ENCODE results near the gene LSP1.

The LSP1 gene

DNA sequence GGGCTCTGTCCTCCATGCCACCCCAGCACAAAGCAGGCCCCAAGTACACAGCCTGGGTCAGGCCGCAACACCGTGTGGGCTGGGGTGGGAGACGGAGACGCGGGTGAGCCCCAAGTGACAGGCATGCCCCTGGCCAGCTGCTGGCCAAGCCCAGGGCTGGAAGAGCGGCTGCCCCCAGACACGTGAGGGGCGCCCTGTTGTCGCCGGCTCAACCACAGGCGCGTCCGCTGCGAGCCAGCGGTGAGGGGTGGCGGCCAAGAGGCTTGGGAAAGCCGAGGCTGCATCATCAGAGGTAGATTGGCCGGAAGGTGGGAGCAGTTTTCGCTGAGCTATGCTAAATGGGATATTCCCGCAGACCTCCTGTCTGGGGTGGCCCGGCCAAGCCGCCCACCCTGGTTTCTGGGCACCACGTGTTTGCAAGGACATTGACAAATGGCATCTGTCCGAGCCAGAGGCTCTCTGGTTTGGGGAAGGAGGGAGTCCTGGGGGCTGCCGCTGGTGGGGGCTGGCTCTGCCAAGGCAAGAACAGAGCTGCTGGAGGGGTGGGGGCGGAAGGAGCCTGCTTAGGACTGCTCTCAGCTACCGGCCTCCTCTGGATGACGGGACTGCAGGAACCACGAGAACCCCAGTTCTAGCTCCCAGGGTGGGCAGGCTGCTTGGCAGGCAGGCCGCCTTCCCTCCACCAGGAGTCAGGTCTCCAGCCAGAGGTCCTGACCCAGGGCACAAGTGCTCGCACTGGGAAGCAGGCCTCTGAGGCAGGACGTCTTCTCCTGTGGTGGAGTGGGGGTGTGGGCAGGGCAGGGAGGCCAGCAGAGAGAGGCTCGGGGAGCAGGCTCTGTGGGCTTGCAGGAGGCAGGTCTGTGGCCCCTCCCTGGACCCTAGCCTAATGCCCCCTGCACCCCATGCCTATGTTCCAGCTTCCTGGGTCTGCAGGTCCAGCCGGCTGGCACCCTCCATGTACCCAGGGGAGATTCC, 38.3 kb downstream of the LSP1 start:
- no peak for DNase-seq (ENCODE audit: low read depth)

DNA sequence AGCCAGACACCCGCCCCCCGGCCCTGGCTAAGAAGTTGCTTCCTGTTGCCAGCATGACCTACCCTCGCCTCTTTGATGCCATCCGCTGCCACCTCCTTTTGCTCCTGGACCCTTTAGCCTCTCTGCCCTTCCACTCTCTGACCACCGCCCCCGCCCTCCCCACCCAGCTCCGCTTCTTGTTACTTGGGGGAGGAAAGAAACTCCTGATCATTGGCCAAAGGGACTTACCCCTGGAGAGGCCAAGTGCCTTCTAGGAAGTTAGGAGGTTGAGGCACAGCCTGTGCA, 38.9 kb downstream of the LSP1 start, which contains the start of gene PRR33:
Gene PRR33 (minus strand): TSS at position 65 of the 285 bp plus-strand sequence. CDS start 1,311 bp downstream, outside the sequence.
- no peak for DNase-seq (ENCODE audit: low read depth)

DNA sequence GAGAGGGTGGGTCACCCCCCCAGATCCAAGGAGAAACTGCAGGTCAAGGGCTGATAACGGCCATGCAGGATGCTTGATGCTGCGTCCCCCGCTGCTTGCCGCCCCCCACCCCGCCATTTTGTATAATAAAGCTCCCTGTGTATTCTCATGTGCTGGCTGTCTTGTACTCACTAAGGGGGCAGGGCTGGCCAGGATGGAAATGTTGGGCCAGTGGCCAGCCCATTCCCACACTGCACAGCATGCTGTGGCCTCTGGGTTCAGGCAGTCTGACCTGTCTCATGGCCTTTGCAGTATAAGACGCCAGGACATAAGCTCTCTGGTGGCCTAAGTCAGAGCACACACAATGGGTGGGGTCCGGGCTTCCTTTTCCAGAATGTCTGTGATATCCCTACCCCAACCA, 39.2 kb downstream of the LSP1 start:
- no peak for DNase-seq (ENCODE audit: low read depth)

DNA sequence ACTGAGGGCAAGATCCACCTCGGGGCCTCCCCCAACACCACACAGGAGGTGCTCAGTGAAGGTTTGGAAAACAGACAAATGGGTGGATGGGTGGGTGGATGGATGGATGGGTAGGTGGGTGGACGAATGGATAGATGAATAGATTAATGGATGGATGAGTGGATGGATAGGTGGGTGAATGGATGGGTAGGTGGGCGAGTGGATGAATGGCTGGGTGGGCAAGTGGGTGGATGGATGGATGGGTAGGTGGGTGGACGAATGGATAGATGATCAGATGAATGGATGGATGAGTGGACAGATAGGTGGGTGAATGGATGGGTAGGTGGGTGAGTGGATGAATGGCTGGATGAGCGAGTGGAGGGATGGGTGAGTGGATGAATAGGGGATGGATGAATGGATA, 39.7 kb downstream of the LSP1 start:
- no peak for DNase-seq (ENCODE audit: low read depth)

- no peak for DNase-seq (ENCODE audit: low read depth)
Observed at GRCh38 chr11:1893581-1894359, 40.9 kb downstream of the LSP1 start.

- DNase-seq (ENCODE audit: low read depth): no peak
Observed at GRCh38 chr11:1894759-1895158, 41.9 kb downstream of the LSP1 start.

GRCh38 chr11:1896468-1896867, 43.6 kb downstream of the LSP1 start:
- DNase-seq (ENCODE audit: low read depth): no peak

GRCh38 chr11:1896923-1897322, 44.0 kb downstream of the LSP1 start:
- DNase-seq (ENCODE audit: low read depth): no peak

DNA sequence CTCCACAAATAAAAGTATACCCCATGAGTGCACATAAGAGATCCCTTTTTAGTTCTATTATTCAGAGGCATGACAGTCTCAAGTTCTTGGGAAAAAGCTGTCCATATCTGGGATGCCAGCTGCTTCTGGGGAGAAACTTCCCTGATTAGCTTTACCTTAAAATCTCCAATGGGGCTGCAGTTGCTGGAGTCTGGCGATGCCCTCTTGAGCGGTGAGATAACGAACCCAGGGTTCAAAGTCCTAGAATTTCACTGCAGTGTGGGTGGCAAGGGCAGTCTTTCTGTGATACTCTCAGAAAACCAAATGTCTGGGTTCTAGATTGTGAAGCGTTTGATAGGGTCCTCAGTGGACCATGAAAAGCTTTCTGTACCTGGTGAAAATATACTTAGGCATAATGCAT, 46.2 kb downstream of the LSP1 start:
- DNase-seq (ENCODE audit: low read depth): no peak

DNA sequence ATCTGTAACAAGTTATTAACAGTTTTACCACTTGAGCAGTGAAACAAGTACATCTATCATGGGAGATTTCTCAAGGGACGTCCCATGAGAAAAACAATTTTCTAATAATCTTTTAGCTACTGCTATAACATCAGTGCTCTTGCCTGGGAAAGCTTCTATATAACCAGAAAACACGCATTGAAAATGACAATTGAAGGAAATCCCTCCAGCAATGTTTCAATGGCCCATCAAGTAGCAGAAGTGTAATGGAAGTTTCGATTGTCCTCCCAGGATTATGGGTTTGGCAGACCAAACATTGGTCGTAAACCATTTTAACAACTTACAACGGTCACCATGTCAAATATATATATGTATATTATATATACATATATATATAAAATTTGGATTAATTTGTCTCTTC, 46.8 kb downstream of the LSP1 start:
- no peak for DNase-seq (ENCODE audit: low read depth)

GRCh38 chr11:1906181-1906580, 53.3 kb downstream of the LSP1 start:
- DNase-seq (ENCODE audit: low read depth): no peak

DNA sequence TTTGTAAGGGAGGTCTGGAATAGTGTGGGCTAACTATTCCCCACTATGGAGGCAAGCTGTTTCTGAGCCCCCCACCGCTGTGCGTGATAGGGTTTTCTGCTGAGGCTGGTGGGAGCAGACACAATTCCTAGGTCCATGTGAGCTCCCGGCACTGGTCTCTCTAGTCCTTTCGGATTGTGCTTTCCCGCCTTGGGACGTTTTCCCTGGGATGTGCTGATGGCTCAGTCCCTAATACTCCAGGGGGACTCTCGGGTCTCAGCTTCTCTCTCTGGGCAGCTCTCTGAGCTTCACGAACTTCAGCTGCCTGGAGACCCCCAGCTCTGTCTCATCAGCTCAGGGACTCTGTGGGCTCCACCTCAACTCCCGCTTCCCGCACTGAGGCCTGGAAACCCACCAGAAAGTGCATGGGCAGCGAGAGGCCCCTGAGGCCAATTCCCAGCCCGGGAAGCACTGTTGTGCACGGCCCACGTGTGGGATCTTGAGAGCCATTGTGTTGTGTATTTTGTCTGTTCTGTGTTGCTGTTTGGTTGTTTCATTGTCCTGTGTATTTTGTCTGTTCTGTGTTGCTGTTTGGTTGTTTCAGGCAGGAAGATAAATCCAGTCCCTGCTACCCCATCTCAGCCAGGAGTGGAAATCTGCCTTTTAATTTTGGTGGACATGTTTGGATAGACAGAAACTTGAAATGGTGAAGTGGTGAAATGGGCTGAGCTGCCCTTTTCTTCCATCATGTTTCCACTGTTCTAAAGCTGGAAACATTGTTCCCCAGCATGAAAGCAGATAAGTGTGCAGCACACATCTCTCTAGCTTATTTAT, 53.9 kb downstream of the LSP1 start:
- DNase-seq (ENCODE audit: low read depth): no peak

DNA sequence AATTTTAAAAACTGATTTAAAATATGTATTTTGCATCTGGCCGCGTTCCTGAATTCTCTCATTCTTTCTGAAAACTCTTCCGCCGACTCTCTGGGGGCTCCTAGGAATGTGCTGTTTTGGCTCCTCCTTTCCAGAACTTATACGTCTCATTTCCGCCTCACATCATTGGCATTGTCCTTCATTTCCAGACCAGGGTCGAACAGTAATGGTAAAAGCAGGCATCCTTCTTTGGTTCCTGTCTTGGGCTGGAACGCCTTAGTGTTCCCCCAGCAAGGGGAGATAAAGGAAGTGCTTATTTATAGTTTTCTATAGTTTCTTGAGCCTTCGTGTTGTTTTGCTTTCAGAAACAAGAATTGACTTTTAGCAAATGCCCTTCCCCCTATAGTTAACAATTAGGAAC, 55.7 kb downstream of the LSP1 start:
- DNase-seq (ENCODE audit: low read depth): no peak

- no peak for DNase-seq (ENCODE audit: low read depth)
Observed at GRCh38 chr11:1909524-1909923, 56.6 kb downstream of the LSP1 start.

DNA sequence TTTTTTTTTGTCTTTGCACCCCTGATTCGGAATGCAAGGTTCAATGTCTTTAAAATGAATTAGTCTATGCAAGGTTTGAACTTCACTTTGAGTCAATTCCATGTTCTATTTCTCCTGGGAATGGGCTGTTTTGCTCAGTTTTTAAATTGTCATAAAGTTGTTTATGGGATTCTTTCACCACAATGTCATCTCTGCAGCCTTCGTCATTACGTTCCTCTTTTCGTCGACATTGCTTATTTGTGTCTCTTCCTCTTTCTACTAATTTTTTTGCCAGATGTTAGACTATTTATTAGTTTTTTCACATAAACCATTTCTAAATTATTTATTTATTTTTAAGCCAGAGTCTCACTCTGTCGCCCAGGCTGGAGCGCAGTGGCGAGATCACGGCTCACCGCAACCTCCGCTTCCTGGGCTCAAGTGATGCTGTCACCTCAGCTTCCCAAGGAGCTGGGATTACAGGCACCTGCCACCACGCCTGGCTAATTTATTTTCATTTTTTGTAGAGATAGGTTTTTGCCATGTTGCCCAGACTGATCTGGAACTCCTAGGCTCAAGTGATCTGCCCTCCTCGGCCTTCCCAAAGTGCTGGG, 59.5 kb downstream of the LSP1 start:
- DNase-seq (ENCODE audit: low read depth): no peak

DNA sequence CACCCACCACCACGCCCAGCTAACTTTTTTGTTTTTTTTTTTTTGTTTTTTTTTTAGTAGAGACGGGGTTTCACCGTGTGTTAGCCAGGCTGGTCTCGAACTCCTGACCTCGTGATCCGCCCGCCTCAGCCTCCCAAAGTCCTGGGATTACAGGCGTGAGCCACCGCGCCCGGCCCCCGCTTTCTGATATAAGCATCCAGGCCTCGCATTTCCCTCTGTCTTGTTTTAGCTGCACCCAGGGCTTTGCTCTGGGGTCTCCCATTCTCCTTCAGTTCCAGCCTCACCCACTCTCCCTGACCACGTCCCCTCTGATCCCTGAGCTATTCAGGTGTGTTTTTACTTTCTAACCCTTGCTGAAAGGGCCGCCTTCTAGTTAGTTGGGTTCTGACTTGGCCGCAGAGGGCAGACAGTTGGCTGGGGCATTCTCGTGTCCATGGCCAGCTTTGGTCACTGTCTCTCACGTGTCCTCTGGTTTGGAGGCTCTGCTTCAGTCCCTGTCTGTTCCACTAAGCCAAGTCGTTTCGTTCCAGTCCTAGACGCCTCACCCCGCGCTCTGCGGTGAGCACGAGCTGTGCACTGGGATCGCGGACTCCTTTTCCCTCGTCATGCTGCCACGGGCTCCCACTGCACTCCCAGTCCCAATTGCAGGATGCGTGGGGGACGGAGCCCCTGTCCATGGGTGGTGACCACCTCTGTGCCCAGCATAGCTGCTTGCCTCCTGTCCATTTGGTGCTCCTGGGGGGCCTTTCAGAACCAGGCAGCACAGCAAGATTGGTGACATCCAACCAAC, 60.6 kb downstream of the LSP1 start:
- DNase-seq (ENCODE audit: low read depth): no peak

DNA sequence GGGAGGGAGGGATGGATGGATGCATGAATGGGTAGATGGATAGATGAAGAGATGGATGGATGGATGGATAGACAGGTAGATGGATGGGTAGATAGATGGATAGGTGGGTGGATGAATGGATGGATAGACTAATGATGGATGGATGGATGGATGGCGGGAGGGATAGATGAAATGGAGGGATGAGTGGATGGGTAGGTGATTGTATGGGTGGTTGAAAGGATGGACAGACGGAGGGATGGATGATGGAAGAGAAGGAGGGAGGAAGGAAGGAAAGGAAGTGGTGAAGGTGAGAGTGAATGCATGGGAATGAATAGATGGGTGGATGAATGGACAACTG, 62.9 kb downstream of the LSP1 start:
- DNase-seq (ENCODE audit: low read depth): no peak

- DNase-seq (ENCODE audit: low read depth): no peak
Observed at GRCh38 chr11:1916132-1916985, 63.5 kb downstream of the LSP1 start.

DNA sequence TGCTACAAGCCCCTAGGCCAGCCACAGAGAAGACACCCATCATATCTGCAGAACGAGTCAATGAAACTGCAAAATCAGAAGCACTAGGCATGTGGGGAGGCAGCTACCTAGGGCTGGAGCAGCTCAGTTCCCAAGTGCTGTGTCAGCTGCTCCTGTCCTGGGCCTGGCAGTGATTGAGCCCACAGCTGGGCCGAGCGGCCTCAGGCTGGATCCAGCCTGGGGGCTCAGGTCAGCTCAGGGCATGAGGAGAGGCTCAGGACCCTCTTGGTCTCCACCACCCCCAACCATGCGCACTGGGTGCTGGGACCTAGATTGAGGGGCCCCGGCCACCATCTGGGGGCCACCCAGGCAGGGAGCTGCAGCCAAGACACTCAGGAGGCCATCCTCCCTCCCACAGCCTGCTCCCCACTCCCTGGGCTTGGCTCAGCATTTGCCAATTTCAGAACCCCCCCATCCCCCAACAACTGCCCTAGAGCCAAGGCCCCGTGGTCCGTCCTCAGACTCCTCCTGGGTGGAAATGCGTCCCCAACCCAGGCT, 64.2 kb downstream of the LSP1 start:
- DNase-seq (ENCODE audit: low read depth): no peak
